ENCODE results near the gene CAPRIN1.

- TF ChIP-seq POLR2A (IDR thresholded peaks at IDR 0.05): no peak
- TF ChIP-seq CTCF (IDR thresholded peaks at IDR 0.05): no peak
These were observed 29.4 kb upstream of the CAPRIN1 start for GRCh38 chr11:34021977-34022735.
